IMR-90 (cell line): ENCODE data around the gene TMC7. TPM values are rescaled to one million over a fixed set of nuclear protein-coding genes. Genes with fewer than 3 reads are reported as not detected.
A peak's percentile ranks its signal among the peaks of the same experiment; 100 is the strongest.

Experiments used
- ATAC-seq: fragments of 200-7000 bp; cut with Tn5 transposase; 2 replicates; pipeline ENCODE4 v1.9.1; 2020; ENCODE audit warnings: low read depth, mild to moderate bottlenecking, moderate library complexity
- BruUV-seq: library from RNA; stranded (reverse); fragments of 400-500 nt; replicated peaks from 2 replicates; lab custom pipeline; 2021; lab: Mats Ljungman, UMichigan
- CTCF ChIA-PET: fragments of 300-600 bp; formaldehyde crosslinking; extraction: SDS; loops from one replicate; lab custom pipeline; 2021; ENCODE audit warnings: antibody characterized with exemption; lab: Yijun Ruan, JAX
- POLR2A ChIA-PET: fragments of 300-600 bp; sonication (Branson Sonifier 250); formaldehyde crosslinking; loops from one replicate; lab custom pipeline; 2022; ENCODE audit warnings: antibody characterized with exemption; ENCODE audit not compliant: unreplicated experiment; lab: Charles Lee
- DNase-seq: peaks from one replicate; pipeline ENCODE4 v3.0.0; 2013
- H2AFZ ChIP-seq: replicated peaks from 2 replicates; pipeline ENCODE3; 2013; ENCODE audit warnings: low read length, mild to moderate bottlenecking; ENCODE audit not compliant: poor library complexity
- H2AK5ac ChIP-seq: 2 replicates; pipeline ENCODE4 v1.6.1; 2013; ENCODE audit warnings: low read depth, low read length, inconsistent platforms
- H2AK9ac ChIP-seq: replicated peaks from 2 replicates; pipeline ENCODE3; 2013; ENCODE audit warnings: mild to moderate bottlenecking, low read depth, low read length, moderate library complexity; ENCODE audit not compliant: poor library complexity
- H2BK120ac ChIP-seq: 2 replicates; pipeline ENCODE4 v1.6.1; 2013; ENCODE audit warnings: low read depth, low read length, inconsistent platforms
- H2BK15ac ChIP-seq: 3 replicates; pipeline ENCODE4 v1.6.1; 2013; ENCODE audit warnings: low read depth, low read length, inconsistent platforms
- H2BK20ac ChIP-seq: 2 replicates; pipeline ENCODE4 v1.6.1; 2013; ENCODE audit warnings: low read depth, mild to moderate bottlenecking, inconsistent platforms, low read length, moderate library complexity
- H2BK5ac ChIP-seq: 2 replicates; pipeline ENCODE4 v1.6.1; 2013; ENCODE audit warnings: mild to moderate bottlenecking, low read depth, low read length, inconsistent platforms; ENCODE audit not compliant: poor library complexity, severe bottlenecking
- H3K14ac ChIP-seq: replicated peaks from 2 replicates; pipeline ENCODE4 v1.6.1; 2013; ENCODE audit warnings: low read depth, low read length, inconsistent platforms
- H3K18ac ChIP-seq: 2 replicates; pipeline ENCODE4 v1.6.1; 2013; ENCODE audit warnings: low read depth, low read length, control low read depth
- H3K23ac ChIP-seq: 2 replicates; pipeline ENCODE4 v1.6.1; 2013; ENCODE audit warnings: low read depth, low read length, inconsistent platforms
- H3K27ac ChIP-seq: 2 replicates; pipeline ENCODE4 v1.5.1; 2013; ENCODE audit warnings: mild to moderate bottlenecking, control low read depth, low read length; ENCODE audit not compliant: insufficient read depth
- H3K27me3 ChIP-seq: 2 replicates; pipeline ENCODE4 v1.6.1; 2013; ENCODE audit warnings: low read length; ENCODE audit not compliant: control insufficient read depth, insufficient read depth
- H3K36me3 ChIP-seq: 2 replicates; pipeline ENCODE4 v1.6.1; 2013; ENCODE audit warnings: low read length, mixed read lengths; ENCODE audit not compliant: control insufficient read depth, insufficient read depth
- H3K4ac ChIP-seq: 2 replicates; pipeline ENCODE4 v1.6.1; 2013; ENCODE audit warnings: low read depth, low read length, inconsistent platforms
- H3K4me1 ChIP-seq: 2 replicates; pipeline ENCODE4 v1.6.1; 2013; ENCODE audit warnings: low read length, mixed read lengths; ENCODE audit not compliant: control insufficient read depth, insufficient read depth
- H3K4me2 ChIP-seq: 2 replicates; pipeline ENCODE4 v1.6.1; 2013; ENCODE audit warnings: low read depth, mild to moderate bottlenecking, control low read depth, low read length, moderate library complexity
- H3K4me3 ChIP-seq: 2 replicates; pipeline ENCODE4 v1.5.1; 2013; ENCODE audit warnings: low read depth, mild to moderate bottlenecking, control low read depth, low read length, moderate library complexity; ENCODE audit not compliant: insufficient read depth
- H3K56ac ChIP-seq: 2 replicates; pipeline ENCODE4 v1.6.1; 2013; ENCODE audit warnings: low read length, inconsistent platforms; ENCODE audit not compliant: insufficient read depth; ENCODE audit errors: extremely low read depth
- H3K79me1 ChIP-seq, 2 experiments: 2 replicates each; pipeline ENCODE4 v1.6.1; 2013; ENCODE audit warnings: low read length in 2 of 2, inconsistent platforms in 1 of 2, low read depth in 1 of 2
- H3K9ac ChIP-seq: 2 replicates; pipeline ENCODE4 v1.6.1; 2013; ENCODE audit warnings: low read depth, low read length, control low read depth
- H3K9me1 ChIP-seq: 2 replicates; pipeline ENCODE4 v1.6.1; 2013; ENCODE audit warnings: low read length, inconsistent platforms; ENCODE audit not compliant: insufficient read depth
- H3K9me3 ChIP-seq: 2 replicates; pipeline ENCODE4 v1.6.1; 2013; ENCODE audit warnings: low read length; ENCODE audit not compliant: control insufficient read depth, insufficient read depth
- H4K20me1 ChIP-seq: 2 replicates; pipeline ENCODE4 v1.6.1; 2013; ENCODE audit warnings: low read length, inconsistent platforms; ENCODE audit not compliant: insufficient read depth
- H4K5ac ChIP-seq: 2 replicates; pipeline ENCODE4 v1.6.1; 2013; ENCODE audit warnings: mild to moderate bottlenecking, low read depth, low read length, control low read depth
- H4K8ac ChIP-seq, 2 experiments: 2 replicates each; pipeline ENCODE4 v1.6.1; 2013; ENCODE audit warnings: low read depth in 2 of 2, low read length in 2 of 2, control low read depth in 1 of 2, inconsistent platforms in 1 of 2
- H4K91ac ChIP-seq: 2 replicates; pipeline ENCODE4 v1.6.1; 2013; ENCODE audit warnings: low read depth, low read length, inconsistent platforms; ENCODE audit not compliant: insufficient read depth
- BHLHE40 ChIP-seq: fragments of 150-350 bp; IDR thresholded peaks from 2 replicates; pipeline ENCODE4 v1.6.1; 2016; ENCODE audit warnings: mild to moderate bottlenecking, low read depth, low read length
- CEBPB ChIP-seq: IDR thresholded peaks from 2 replicates; pipeline ENCODE4 v1.6.1; 2012; ENCODE audit warnings: low read depth, low read length, improper control_type of control experiment
- CHD1 ChIP-seq: IDR thresholded peaks from 2 replicates; pipeline ENCODE4 v1.6.1; 2012; ENCODE audit warnings: low read depth, low read length, improper control_type of control experiment
- MAFK ChIP-seq: IDR thresholded peaks from 2 replicates; pipeline ENCODE4 v1.6.1; 2012; ENCODE audit warnings: low read depth, low read length, improper control_type of control experiment
- MAZ ChIP-seq: IDR thresholded peaks from 2 replicates; pipeline ENCODE4 v1.6.1; 2012; ENCODE audit warnings: low read depth, mild to moderate bottlenecking, low read length, improper control_type of control experiment, moderate library complexity, borderline replicate concordance
- MXI1 ChIP-seq: IDR thresholded peaks from 2 replicates; pipeline ENCODE4 v1.6.1; 2012; ENCODE audit warnings: low read depth, mild to moderate bottlenecking, low read length, moderate library complexity, borderline replicate concordance
- POLR2A ChIP-seq: IDR thresholded peaks from 2 replicates; pipeline ENCODE4 v1.6.1; 2012; ENCODE audit warnings: mild to moderate bottlenecking, low read depth, low read length
- RAD21 ChIP-seq: IDR thresholded peaks from 2 replicates; pipeline ENCODE4 v1.6.1; 2012; ENCODE audit warnings: low read length, improper control_type of control experiment
- RFX5 ChIP-seq: IDR thresholded peaks from 2 replicates; pipeline ENCODE4 v1.8.0; 2012; ENCODE audit warnings: low read depth, mild to moderate bottlenecking, low read length, moderate library complexity
- SMC3 ChIP-seq: fragments of 150-350 bp; IDR thresholded peaks from 2 replicates; pipeline ENCODE4 v1.6.1; 2016; ENCODE audit warnings: low read depth, mild to moderate bottlenecking, antibody characterized with exemption, low read length, moderate library complexity
- WGBS, 2 experiments: methylation state at CpG; one replicate each; pipeline versions ENCODE4 v1.1.5 to v1.1.7; 2013; ENCODE audit warnings: missing lambda C conversion rate in 2 of 2; ENCODE audit not compliant: insufficient read length in 1 of 2; ENCODE audit errors: extremely low coverage in 2 of 2; 5-methylcytosine and 5-hydroxymethylcytosine counted together
- dilution Hi-C: fragments of 300-500 bp; cut with HindIII; formaldehyde crosslinking; loops from one replicate; pipeline ENCODE4 v1.14.3; 2018; ENCODE audit warnings: low sequenced_read_pairs; ENCODE audit not compliant: unreplicated experiment
- in situ Hi-C: fragments of 300-500 bp; cut with MboI; formaldehyde crosslinking; loops from 3 replicates; pipeline ENCODE4 v1.14.3; 2019; ENCODE audit warnings: low sequenced_read_pairs, inconsistent platforms, mixed read lengths
- intact Hi-C: fragments of 100-400 bp; cut with micrococcal nuclease; formaldehyde crosslinking; loops from 2 replicates; pipeline ENCODE4 v1.10.0; 2022
- polyA plus RNA-seq, 3 experiments: library from polyadenylated mRNA; depleted of rRNA; stranded (reverse); fragments of >200 nt; gene quantifications; 2 replicates each; pipeline ENCODE4 v1.2.3, GENCODE V29; 2012; ENCODE audit warnings: low replicate concordance in 1 of 3
- total RNA-seq: library from RNA; depleted of rRNA; stranded (reverse); fragments of >200 nt; gene quantifications from 2 replicates; pipeline ENCODE4 v1.2.3, GENCODE V29; 2012
- TF ChIP-seq, protein P1 (sequence below): fragments of 150-350 bp; IDR thresholded peaks from 2 replicates; pipeline ENCODE4 v1.6.1; 2017; ENCODE audit warnings: mild to moderate bottlenecking, antibody characterized with exemption, low read length, low read depth
- TF ChIP-seq, protein P2 (sequence below): fragments of 150-350 bp; IDR thresholded peaks from 2 replicates; pipeline ENCODE4 v1.6.1; 2016; ENCODE audit warnings: low read depth, mild to moderate bottlenecking, low read length, moderate library complexity, borderline replicate concordance
- TF ChIP-seq, protein P3 (sequence below): conservative IDR thresholded peaks from 2 replicates; pipeline ENCODE4 v1.5.1; 2012; ENCODE audit warnings: mild to moderate bottlenecking, low read depth, low read length, improper control_type of control experiment

TMC7 gene
- total and polyA plus RNA-seq, 2 of the 4 experiments (the other 2 are of a cell fraction) = 0.27 to 0.36 TPM

DNA sequence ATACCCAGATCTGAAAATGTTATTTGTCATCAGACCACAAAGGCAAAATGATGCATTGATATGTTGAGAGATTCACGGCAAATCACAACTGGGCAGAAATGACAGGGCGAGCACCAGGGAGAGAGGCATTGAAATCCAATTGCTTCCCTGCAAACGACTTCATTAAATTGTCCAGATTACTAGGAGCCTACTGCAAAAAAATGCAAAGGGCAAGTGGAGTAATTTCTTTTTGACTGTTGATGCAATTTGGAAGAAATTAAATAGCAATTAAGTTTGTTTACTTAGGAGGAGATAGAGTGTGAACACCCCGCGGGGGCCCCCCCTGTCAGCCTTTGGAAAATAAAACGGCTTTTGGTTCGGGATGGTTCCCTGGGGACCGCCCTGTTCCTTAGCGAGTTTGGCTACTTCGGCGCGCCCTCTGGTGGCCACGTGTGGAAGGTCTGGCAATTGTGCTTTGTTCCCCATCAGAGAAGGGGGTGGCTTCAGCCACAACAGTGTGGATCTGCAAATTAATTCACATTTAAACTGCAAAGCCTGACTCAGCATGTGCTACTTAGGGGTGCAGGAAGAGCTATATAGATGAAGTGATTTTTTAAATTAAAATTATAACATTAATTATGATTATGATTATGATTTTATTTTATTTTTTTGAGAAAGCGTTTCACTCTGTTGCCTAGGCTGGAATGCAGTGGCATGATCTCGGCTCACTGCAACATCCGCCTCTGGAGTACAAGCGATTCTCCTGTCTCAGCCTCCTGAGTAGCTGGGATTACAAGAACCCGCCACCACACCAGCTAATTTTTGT is 14.5 kb upstream of the TMC7 start:
- Histone ChIP-seq H2BK15ac (no peak overlapping the region), H2AK5ac (no peak overlapping the region), H3K9me1 (no peaks in the 10 kb centered on the region), H3K27ac (no peak overlapping the region), H4K8ac (no peak overlapping the region), H2AFZ (peak overlapping the region; percentile 58), H3K23ac (no peak overlapping the region), H4K91ac (no peak overlapping the region), H3K79me1 (no peaks in the 10 kb centered on the region), H3K4me3 (peak overlapping the region; percentile 28; the same call in 1 of the 2 replicates), H4K5ac (no peak overlapping the region), H4K20me1 (no peaks in the 10 kb centered on the region), H3K56ac (no peak overlapping the region), H2BK5ac (no peak overlapping the region), H3K27me3 (no peaks in the 10 kb centered on the region), H3K14ac (no peak overlapping the region), H3K4me1 (no peaks in the 10 kb centered on the region), H2BK20ac (no peak overlapping the region), H2AK9ac (peak overlapping the region; percentile 16), H3K9me3 (no peaks in the 10 kb centered on the region), H2BK120ac (no peak overlapping the region), H3K18ac (no peak overlapping the region), H3K4me2 (peak overlapping the region; percentile 71), H3K9ac (no peak overlapping the region), H3K36me3 (no peaks in the 10 kb centered on the region), H3K4ac (no peak overlapping the region)
- no TSS peak for BruUV-seq
- intact Hi-C loops = loop anchor here (1.0 kb wide), 1 partner anchor 168 kb away; the partner anchor contains the start of gene ARL6IP1
- peak; percentile 100 for ATAC-seq
- ChIA-PET CTCF (interaction anchor here (0.8 to 1.0 kb wide), 2 partner anchors 24 to 201 kb away, joined by 3 read pairs; no protein-coding TSS in a partner anchor), POLR2A (interaction anchor here (0.6 kb wide), 1 partner anchor 167 kb away, joined by 8 read pairs; no protein-coding TSS in a partner anchor)
- TF ChIP-seq RFX5 (no peak), CHD1 (no peak), RAD21 (peak; percentile 79), BHLHE40 (no peak), POLR2A (no peak), CEBPB (no peak), MXI1 (no peak), SMC3 (peak; percentile 71), MAFK (no peak), MAZ (no peak)
- TF ChIP-seq, protein P1, sequence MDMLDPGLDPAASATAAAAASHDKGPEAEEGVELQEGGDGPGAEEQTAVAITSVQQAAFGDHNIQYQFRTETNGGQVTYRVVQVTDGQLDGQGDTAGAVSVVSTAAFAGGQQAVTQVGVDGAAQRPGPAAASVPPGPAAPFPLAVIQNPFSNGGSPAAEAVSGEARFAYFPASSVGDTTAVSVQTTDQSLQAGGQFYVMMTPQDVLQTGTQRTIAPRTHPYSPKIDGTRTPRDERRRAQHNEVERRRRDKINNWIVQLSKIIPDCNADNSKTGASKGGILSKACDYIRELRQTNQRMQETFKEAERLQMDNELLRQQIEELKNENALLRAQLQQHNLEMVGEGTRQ = no peak
- TF ChIP-seq, protein P2, sequence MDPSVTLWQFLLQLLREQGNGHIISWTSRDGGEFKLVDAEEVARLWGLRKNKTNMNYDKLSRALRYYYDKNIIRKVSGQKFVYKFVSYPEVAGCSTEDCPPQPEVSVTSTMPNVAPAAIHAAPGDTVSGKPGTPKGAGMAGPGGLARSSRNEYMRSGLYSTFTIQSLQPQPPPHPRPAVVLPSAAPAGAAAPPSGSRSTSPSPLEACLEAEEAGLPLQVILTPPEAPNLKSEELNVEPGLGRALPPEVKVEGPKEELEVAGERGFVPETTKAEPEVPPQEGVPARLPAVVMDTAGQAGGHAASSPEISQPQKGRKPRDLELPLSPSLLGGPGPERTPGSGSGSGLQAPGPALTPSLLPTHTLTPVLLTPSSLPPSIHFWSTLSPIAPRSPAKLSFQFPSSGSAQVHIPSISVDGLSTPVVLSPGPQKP = no peak
- TF ChIP-seq, protein P3, sequence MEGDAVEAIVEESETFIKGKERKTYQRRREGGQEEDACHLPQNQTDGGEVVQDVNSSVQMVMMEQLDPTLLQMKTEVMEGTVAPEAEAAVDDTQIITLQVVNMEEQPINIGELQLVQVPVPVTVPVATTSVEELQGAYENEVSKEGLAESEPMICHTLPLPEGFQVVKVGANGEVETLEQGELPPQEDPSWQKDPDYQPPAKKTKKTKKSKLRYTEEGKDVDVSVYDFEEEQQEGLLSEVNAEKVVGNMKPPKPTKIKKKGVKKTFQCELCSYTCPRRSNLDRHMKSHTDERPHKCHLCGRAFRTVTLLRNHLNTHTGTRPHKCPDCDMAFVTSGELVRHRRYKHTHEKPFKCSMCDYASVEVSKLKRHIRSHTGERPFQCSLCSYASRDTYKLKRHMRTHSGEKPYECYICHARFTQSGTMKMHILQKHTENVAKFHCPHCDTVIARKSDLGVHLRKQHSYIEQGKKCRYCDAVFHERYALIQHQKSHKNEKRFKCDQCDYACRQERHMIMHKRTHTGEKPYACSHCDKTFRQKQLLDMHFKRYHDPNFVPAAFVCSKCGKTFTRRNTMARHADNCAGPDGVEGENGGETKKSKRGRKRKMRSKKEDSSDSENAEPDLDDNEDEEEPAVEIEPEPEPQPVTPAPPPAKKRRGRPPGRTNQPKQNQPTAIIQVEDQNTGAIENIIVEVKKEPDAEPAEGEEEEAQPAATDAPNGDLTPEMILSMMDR = peak; percentile 84
- 0% methylated on average over 5 of the region's 18 CpGs; no CpG with 5 or more reads in 1 of the 2 experiments for WGBS, 2 experiments
- dilution Hi-C loops = no loop called here
- DNase-seq = peak; percentile 49
- in situ Hi-C loops = no loop called here
